WTC11 (cell line): ENCODE results near the gene PLXNA3. TPM values are rescaled to one million over a fixed set of nuclear protein-coding genes. Genes with fewer than 3 reads are reported as not detected.

Experiments
- ATAC-seq: fragments of 200-7000 bp; cut with Tn5 transposase; 2 replicates; pipeline ENCODE4 v1.10.0; 2021; ENCODE audit warnings: mild to moderate bottlenecking, moderate library complexity
- CTCF ChIA-PET: fragments of 300-600 bp; sonication (Branson Sonifier 250); formaldehyde crosslinking; loops from one replicate; lab custom pipeline; 2021; ENCODE audit warnings: antibody characterized with exemption; lab: Charles Lee
- POLR2A ChIA-PET: fragments of 350-600 bp; sonication (Branson Sonifier 250); formaldehyde crosslinking; loops from one replicate; lab custom pipeline; 2021; ENCODE audit warnings: antibody characterized with exemption; lab: Charles Lee
- DNase-seq: peaks from one replicate; pipeline ENCODE4 v3.0.0; 2021; ENCODE audit warnings: low spot score
- H3K27ac Mint-ChIP-seq: 2 replicates; pipeline ENCODE4 v1.8.0; 2021; ENCODE audit warnings: mixed read lengths
- H3K27me3 Mint-ChIP-seq: 2 replicates; pipeline ENCODE4 v1.8.0; 2021; ENCODE audit warnings: low read depth, mild to moderate bottlenecking, moderate library complexity, mixed read lengths
- H3K36me3 Mint-ChIP-seq: 2 replicates; pipeline ENCODE4 v1.8.0; 2021; ENCODE audit warnings: mixed read lengths
- H3K4me1 Mint-ChIP-seq: 2 replicates; pipeline ENCODE4 v1.8.0; 2022; ENCODE audit warnings: mixed read lengths
- H3K4me3 Mint-ChIP-seq: 2 replicates; pipeline ENCODE4 v1.8.0; 2021; ENCODE audit warnings: mild to moderate bottlenecking, moderate library complexity, mixed read lengths
- H3K9me3 Mint-ChIP-seq: 2 replicates; pipeline ENCODE4 v1.8.0; 2021; ENCODE audit warnings: mixed read lengths
- ATF1 ChIP-seq: sonication (generic); formaldehyde crosslinking; IDR thresholded peaks from 2 replicates; pipeline ENCODE4 v1.8.1; 2023; ENCODE audit warnings: mild to moderate bottlenecking, moderate library complexity, missing genetic modification reagents
- ELF4 ChIP-seq: sonication (generic); formaldehyde crosslinking; IDR thresholded peaks from 2 replicates; pipeline ENCODE4 v1.8.1; 2022; ENCODE audit warnings: low read depth, mild to moderate bottlenecking, moderate library complexity, missing genetic modification reagents
- FOXK1 ChIP-seq: sonication (generic); formaldehyde crosslinking; IDR thresholded peaks from 2 replicates; pipeline ENCODE4 v1.8.0; 2022; ENCODE audit warnings: mild to moderate bottlenecking, moderate library complexity, missing genetic modification reagents
- NFE2L1 ChIP-seq: sonication (generic); formaldehyde crosslinking; IDR thresholded peaks from 2 replicates; pipeline ENCODE4 v1.8.1; 2023; ENCODE audit warnings: missing genetic modification reagents
- OVOL2 ChIP-seq: fragments of 250-450 bp; sonication (Bioruptor Pico); IDR thresholded peaks from 2 replicates; pipeline ENCODE4 v1.9.0; 2021; ENCODE audit warnings: mild to moderate bottlenecking, borderline replicate concordance
- PRRX2 ChIP-seq: fragments of 250-450 bp; sonication (Bioruptor Pico); IDR thresholded peaks from 2 replicates; pipeline ENCODE4 v1.8.0; 2021; ENCODE audit warnings: mild to moderate bottlenecking
- RORB ChIP-seq: fragments of 250-450 bp; sonication (Bioruptor Pico); IDR thresholded peaks from 2 replicates; pipeline ENCODE4 v1.9.0; 2021; ENCODE audit warnings: mild to moderate bottlenecking
- SMAD4 ChIP-seq: sonication (generic); formaldehyde crosslinking; IDR thresholded peaks from 2 replicates; pipeline ENCODE4 v1.8.0; 2022; ENCODE audit warnings: mild to moderate bottlenecking, missing genetic modification reagents
- TEAD4 ChIP-seq: sonication (generic); formaldehyde crosslinking; IDR thresholded peaks from 2 replicates; pipeline ENCODE4 v1.8.0; 2022; ENCODE audit warnings: mild to moderate bottlenecking, missing genetic modification reagents
- ZBTB21 ChIP-seq: sonication (generic); formaldehyde crosslinking; IDR thresholded peaks from 2 replicates; pipeline ENCODE4 v1.8.1; 2023; ENCODE audit warnings: mild to moderate bottlenecking, missing genetic modification reagents, borderline replicate concordance
- ZNF121 ChIP-seq: sonication (generic); formaldehyde crosslinking; IDR thresholded peaks from 2 replicates; pipeline ENCODE4 v1.8.0; 2023; ENCODE audit warnings: missing genetic modification reagents
- ZNF232 ChIP-seq: sonication (generic); formaldehyde crosslinking; IDR thresholded peaks from 2 replicates; pipeline ENCODE4 v1.8.0; 2022; ENCODE audit warnings: mild to moderate bottlenecking, missing genetic modification reagents
- ZNF416 ChIP-seq: fragments of 250-450 bp; sonication (Bioruptor Pico); IDR thresholded peaks from 2 replicates; pipeline ENCODE4 v1.9.0; 2021; ENCODE audit warnings: mild to moderate bottlenecking, inconsistent platforms
- ZNF423 ChIP-seq: fragments of 250-450 bp; sonication (Bioruptor Pico); IDR thresholded peaks from 2 replicates; pipeline ENCODE4 v2.1.2; 2022; ENCODE audit warnings: mild to moderate bottlenecking, moderate library complexity
- total RNA-seq: library from RNA; stranded (reverse); gene quantifications from 3 replicates; pipeline ENCODE4 v1.2.3, GENCODE V29; 2021
- TF ChIP-seq, protein P1 (sequence below): sonication (generic); formaldehyde crosslinking; IDR thresholded peaks from 2 replicates; pipeline ENCODE4 v1.8.0; 2022; ENCODE audit warnings: mild to moderate bottlenecking, missing genetic modification reagents
- TF ChIP-seq, protein P2 (sequence below): sonication (generic); formaldehyde crosslinking; IDR thresholded peaks from 2 replicates; pipeline ENCODE4 v1.8.1; 2022; ENCODE audit warnings: low read depth, mild to moderate bottlenecking, moderate library complexity, missing genetic modification reagents, borderline replicate concordance
- TF ChIP-seq, protein P3 (sequence below): sonication (generic); formaldehyde crosslinking; IDR thresholded peaks from 2 replicates; pipeline ENCODE4 v1.8.1; 2023; ENCODE audit warnings: mild to moderate bottlenecking, missing genetic modification reagents, borderline replicate concordance
- TF ChIP-seq, protein P4 (sequence below): fragments of 250-450 bp; sonication (Bioruptor Pico); IDR thresholded peaks from 2 replicates; pipeline ENCODE4 v1.9.0; 2021; ENCODE audit warnings: mild to moderate bottlenecking, borderline replicate concordance
- TF ChIP-seq, protein P5 (sequence below): sonication (generic); formaldehyde crosslinking; IDR thresholded peaks from 2 replicates; pipeline ENCODE4 v1.8.1; 2023; ENCODE audit warnings: mild to moderate bottlenecking, missing genetic modification reagents
- TF ChIP-seq, protein P6 (sequence below): sonication (generic); formaldehyde crosslinking; conservative IDR thresholded peaks from 2 replicates; pipeline ENCODE4 v1.8.1; 2023; ENCODE audit warnings: mild to moderate bottlenecking, low read depth, missing genetic modification reagents, moderate library complexity

PLXNA3 gene
- total RNA-seq, 1 experiment from 2014 or later, result 26.6 TPM

DNA sequence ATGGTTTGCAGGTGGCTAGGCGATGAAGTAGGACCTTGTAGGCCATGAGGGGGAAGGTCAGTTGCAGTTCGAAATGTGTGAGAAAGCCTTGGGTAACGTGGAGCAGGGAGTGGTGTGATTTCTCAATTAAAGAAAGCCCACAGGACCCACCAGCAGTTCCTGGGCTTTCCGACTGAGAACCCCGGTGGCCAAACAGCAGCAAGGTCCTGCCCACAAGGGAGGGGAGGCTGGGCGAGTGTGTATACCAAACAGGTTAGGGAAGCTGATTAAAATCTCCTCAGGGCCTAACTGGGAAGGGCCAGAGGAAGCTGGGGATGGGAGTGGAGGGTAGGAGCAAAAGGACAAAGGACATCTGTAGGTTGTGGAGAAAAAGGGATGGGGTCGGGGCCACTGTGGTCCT is 27.2 kb upstream of the PLXNA3 start:
- CTCF ChIA-PET, result no interaction called here
- TF ChIP-seq SMAD4 (CRISPR knock-in tag) (no peak), ZNF232 (CRISPR knock-in tag) (no peak), TEAD4 (CRISPR knock-in tag) (no peak), ZNF121 (CRISPR knock-in tag) (no peak), PRRX2 (no peak), ZNF416 (CRISPR knock-in tag) (no peak), ATF1 (CRISPR knock-in tag) (no peak)
- TF ChIP-seq, protein P1, sequence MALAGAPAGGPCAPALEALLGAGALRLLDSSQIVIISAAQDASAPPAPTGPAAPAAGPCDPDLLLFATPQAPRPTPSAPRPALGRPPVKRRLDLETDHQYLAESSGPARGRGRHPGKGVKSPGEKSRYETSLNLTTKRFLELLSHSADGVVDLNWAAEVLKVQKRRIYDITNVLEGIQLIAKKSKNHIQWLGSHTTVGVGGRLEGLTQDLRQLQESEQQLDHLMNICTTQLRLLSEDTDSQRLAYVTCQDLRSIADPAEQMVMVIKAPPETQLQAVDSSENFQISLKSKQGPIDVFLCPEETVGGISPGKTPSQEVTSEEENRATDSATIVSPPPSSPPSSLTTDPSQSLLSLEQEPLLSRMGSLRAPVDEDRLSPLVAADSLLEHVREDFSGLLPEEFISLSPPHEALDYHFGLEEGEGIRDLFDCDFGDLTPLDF, result no peak
- TF ChIP-seq, protein P2, sequence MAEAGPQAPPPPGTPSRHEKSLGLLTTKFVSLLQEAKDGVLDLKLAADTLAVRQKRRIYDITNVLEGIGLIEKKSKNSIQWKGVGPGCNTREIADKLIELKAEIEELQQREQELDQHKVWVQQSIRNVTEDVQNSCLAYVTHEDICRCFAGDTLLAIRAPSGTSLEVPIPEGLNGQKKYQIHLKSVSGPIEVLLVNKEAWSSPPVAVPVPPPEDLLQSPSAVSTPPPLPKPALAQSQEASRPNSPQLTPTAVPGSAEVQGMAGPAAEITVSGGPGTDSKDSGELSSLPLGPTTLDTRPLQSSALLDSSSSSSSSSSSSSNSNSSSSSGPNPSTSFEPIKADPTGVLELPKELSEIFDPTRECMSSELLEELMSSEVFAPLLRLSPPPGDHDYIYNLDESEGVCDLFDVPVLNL (CRISPR knock-in tag), result no peak
- TF ChIP-seq, protein P3, sequence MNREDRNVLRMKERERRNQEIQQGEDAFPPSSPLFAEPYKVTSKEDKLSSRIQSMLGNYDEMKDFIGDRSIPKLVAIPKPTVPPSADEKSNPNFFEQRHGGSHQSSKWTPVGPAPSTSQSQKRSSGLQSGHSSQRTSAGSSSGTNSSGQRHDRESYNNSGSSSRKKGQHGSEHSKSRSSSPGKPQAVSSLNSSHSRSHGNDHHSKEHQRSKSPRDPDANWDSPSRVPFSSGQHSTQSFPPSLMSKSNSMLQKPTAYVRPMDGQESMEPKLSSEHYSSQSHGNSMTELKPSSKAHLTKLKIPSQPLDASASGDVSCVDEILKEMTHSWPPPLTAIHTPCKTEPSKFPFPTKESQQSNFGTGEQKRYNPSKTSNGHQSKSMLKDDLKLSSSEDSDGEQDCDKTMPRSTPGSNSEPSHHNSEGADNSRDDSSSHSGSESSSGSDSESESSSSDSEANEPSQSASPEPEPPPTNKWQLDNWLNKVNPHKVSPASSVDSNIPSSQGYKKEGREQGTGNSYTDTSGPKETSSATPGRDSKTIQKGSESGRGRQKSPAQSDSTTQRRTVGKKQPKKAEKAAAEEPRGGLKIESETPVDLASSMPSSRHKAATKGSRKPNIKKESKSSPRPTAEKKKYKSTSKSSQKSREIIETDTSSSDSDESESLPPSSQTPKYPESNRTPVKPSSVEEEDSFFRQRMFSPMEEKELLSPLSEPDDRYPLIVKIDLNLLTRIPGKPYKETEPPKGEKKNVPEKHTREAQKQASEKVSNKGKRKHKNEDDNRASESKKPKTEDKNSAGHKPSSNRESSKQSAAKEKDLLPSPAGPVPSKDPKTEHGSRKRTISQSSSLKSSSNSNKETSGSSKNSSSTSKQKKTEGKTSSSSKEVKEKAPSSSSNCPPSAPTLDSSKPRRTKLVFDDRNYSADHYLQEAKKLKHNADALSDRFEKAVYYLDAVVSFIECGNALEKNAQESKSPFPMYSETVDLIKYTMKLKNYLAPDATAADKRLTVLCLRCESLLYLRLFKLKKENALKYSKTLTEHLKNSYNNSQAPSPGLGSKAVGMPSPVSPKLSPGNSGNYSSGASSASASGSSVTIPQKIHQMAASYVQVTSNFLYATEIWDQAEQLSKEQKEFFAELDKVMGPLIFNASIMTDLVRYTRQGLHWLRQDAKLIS, result no peak
- TF ChIP-seq, all 79 proteins: peak for 0
- Mint-ChIP-seq H3K4me1 (peaks cover 21% of the 10 kb centered on the region), H3K27ac (peak overlapping the region; percentile 17; the same call in 1 of the 2 replicates), H3K9me3 (no peaks in the 10 kb centered on the region), H3K36me3 (peaks cover 10% of the 10 kb centered on the region; the same call in 1 of the 2 replicates), H3K27me3 (no peaks in the 10 kb centered on the region), H3K4me3 (no peak overlapping the region)
- no peak for ATAC-seq
- POLR2A ChIA-PET, result no interaction called here
- DNase-seq, result no peak

DNA sequence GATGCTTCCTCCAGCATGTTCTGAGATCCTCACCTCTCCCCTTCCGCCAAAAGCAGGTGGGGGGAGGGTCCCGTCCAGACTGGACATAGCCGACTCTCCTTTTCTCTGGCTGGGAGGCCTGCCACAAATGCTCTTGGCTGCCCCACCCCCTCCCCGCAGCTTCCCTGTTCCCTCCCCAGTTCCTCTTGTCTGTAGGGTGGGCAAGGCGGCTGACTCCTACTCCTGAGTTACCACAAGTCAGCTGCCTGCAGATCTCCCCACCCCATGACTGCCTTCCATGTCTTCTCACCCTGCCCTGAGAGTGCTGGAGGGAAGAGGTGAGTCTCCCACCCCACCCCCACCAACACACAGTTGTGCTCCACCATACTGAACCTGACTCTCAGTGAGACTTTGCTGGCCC is 26.7 kb upstream of the PLXNA3 start:
- no peak overlapping the region for H3K4me3 Mint-ChIP-seq
- ChIA-PET CTCF (no interaction called here), POLR2A (interaction anchor here (0.6 kb wide), 1 partner anchor 31 kb away, joined by 3 read pairs; no protein-coding TSS in a partner anchor)
- no peaks in the 10 kb centered on the region for H3K9me3 Mint-ChIP-seq
- H3K27me3 Mint-ChIP-seq, result no peaks in the 10 kb centered on the region
- H3K4me1 Mint-ChIP-seq, result peaks cover 25% of the 10 kb centered on the region
- H3K36me3 Mint-ChIP-seq, result peaks cover 10% of the 10 kb centered on the region; the same call in 1 of the 2 replicates
- ATAC-seq (no peak), DNase-seq (no peak)
- H3K27ac Mint-ChIP-seq, result no peak overlapping the region
- TF ChIP-seq, protein P4, sequence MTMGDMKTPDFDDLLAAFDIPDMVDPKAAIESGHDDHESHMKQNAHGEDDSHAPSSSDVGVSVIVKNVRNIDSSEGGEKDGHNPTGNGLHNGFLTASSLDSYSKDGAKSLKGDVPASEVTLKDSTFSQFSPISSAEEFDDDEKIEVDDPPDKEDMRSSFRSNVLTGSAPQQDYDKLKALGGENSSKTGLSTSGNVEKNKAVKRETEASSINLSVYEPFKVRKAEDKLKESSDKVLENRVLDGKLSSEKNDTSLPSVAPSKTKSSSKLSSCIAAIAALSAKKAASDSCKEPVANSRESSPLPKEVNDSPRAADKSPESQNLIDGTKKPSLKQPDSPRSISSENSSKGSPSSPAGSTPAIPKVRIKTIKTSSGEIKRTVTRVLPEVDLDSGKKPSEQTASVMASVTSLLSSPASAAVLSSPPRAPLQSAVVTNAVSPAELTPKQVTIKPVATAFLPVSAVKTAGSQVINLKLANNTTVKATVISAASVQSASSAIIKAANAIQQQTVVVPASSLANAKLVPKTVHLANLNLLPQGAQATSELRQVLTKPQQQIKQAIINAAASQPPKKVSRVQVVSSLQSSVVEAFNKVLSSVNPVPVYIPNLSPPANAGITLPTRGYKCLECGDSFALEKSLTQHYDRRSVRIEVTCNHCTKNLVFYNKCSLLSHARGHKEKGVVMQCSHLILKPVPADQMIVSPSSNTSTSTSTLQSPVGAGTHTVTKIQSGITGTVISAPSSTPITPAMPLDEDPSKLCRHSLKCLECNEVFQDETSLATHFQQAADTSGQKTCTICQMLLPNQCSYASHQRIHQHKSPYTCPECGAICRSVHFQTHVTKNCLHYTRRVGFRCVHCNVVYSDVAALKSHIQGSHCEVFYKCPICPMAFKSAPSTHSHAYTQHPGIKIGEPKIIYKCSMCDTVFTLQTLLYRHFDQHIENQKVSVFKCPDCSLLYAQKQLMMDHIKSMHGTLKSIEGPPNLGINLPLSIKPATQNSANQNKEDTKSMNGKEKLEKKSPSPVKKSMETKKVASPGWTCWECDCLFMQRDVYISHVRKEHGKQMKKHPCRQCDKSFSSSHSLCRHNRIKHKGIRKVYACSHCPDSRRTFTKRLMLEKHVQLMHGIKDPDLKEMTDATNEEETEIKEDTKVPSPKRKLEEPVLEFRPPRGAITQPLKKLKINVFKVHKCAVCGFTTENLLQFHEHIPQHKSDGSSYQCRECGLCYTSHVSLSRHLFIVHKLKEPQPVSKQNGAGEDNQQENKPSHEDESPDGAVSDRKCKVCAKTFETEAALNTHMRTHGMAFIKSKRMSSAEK (CRISPR knock-in tag), result no peak
- TF ChIP-seq, protein P5, sequence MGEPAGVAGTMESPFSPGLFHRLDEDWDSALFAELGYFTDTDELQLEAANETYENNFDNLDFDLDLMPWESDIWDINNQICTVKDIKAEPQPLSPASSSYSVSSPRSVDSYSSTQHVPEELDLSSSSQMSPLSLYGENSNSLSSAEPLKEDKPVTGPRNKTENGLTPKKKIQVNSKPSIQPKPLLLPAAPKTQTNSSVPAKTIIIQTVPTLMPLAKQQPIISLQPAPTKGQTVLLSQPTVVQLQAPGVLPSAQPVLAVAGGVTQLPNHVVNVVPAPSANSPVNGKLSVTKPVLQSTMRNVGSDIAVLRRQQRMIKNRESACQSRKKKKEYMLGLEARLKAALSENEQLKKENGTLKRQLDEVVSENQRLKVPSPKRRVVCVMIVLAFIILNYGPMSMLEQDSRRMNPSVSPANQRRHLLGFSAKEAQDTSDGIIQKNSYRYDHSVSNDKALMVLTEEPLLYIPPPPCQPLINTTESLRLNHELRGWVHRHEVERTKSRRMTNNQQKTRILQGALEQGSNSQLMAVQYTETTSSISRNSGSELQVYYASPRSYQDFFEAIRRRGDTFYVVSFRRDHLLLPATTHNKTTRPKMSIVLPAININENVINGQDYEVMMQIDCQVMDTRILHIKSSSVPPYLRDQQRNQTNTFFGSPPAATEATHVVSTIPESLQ, result no peak
- TF ChIP-seq RORB (CRISPR knock-in tag) (no peak), FOXK1 (no peak), ZNF423 (CRISPR knock-in tag) (no peak), ELF4 (no peak), OVOL2 (no peak), ZNF232 (CRISPR knock-in tag) (no peak), ZBTB21 (CRISPR knock-in tag) (no peak), NFE2L1 (CRISPR knock-in tag) (no peak)
- TF ChIP-seq, protein P6, sequence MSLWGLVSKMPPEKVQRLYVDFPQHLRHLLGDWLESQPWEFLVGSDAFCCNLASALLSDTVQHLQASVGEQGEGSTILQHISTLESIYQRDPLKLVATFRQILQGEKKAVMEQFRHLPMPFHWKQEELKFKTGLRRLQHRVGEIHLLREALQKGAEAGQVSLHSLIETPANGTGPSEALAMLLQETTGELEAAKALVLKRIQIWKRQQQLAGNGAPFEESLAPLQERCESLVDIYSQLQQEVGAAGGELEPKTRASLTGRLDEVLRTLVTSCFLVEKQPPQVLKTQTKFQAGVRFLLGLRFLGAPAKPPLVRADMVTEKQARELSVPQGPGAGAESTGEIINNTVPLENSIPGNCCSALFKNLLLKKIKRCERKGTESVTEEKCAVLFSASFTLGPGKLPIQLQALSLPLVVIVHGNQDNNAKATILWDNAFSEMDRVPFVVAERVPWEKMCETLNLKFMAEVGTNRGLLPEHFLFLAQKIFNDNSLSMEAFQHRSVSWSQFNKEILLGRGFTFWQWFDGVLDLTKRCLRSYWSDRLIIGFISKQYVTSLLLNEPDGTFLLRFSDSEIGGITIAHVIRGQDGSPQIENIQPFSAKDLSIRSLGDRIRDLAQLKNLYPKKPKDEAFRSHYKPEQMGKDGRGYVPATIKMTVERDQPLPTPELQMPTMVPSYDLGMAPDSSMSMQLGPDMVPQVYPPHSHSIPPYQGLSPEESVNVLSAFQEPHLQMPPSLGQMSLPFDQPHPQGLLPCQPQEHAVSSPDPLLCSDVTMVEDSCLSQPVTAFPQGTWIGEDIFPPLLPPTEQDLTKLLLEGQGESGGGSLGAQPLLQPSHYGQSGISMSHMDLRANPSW (CRISPR knock-in tag), result no peak
